Endothelial cell of umbilical vein (primary cell): ENCODE results near the gene COL5A1. TPM values are rescaled to one million over a fixed set of nuclear protein-coding genes. Genes with fewer than 3 reads are reported as not detected.

Source experiments
- BruUV-seq: library from RNA; stranded (reverse); fragments of 400-500 nt; replicated peaks from 2 replicates; lab custom pipeline; 2021; lab: Mats Ljungman, UMichigan
- CTCF ChIA-PET: fragments of 300-600, 350-600 bp; sonication (Branson Sonifier 250); formaldehyde crosslinking; loops from one replicate; lab custom pipeline; 2021; ENCODE audit warnings: antibody characterized with exemption, inconsistent platforms; lab: Charles Lee
- POLR2A ChIA-PET: fragments of 300-600, 350-600 bp; sonication (Branson Sonifier 250); formaldehyde crosslinking; loops from one replicate; lab custom pipeline; 2021; ENCODE audit warnings: antibody characterized with exemption, inconsistent platforms; lab: Charles Lee
- DNase-seq: peaks from one replicate; pipeline ENCODE4 v3.0.0-alpha.2; 2011; ENCODE audit warnings: low read depth, low spot score
- FAIRE-seq: peaks from 2 replicates; lab custom pipeline; 2011; peaks lifted over from hg19 to GRCh38; lab: Jason Lieb, UNC
- H2AFZ ChIP-seq: 2 replicates; pipeline ENCODE4 v1.6.0; 2012; ENCODE audit warnings: low read depth, low read length, control low read depth, inconsistent platforms
- H3K27ac ChIP-seq: 2 replicates; pipeline ENCODE4 v1.5.1; 2011; ENCODE audit warnings: low read depth, mild to moderate bottlenecking, control low read depth, low read length, moderate library complexity; ENCODE audit not compliant: insufficient read depth
- H3K27me3 ChIP-seq, 2 experiments: 2 replicates each; pipeline versions ENCODE4 v1.6.0 to v1.6.1; 2011; ENCODE audit warnings: low read length in 2 of 2, mixed read lengths in 1 of 2; ENCODE audit not compliant: control insufficient read depth in 2 of 2, insufficient read depth in 2 of 2
- H3K36me3 ChIP-seq, 2 experiments: 2 replicates in 1 of 2; 3 replicates in 1 of 2; pipeline ENCODE4 v1.5.1; 2011; ENCODE audit warnings: low read length in 2 of 2, mild to moderate bottlenecking in 1 of 2, moderate library complexity in 1 of 2; ENCODE audit not compliant: control insufficient read depth in 2 of 2, insufficient read depth in 2 of 2; ENCODE audit errors: extremely low read depth in 1 of 2
- H3K4me1 ChIP-seq: 3 replicates; pipeline ENCODE4 v1.5.1; 2011; ENCODE audit warnings: mild to moderate bottlenecking, low read length; ENCODE audit not compliant: control insufficient read depth, insufficient read depth; ENCODE audit errors: extremely low read depth
- H3K4me2 ChIP-seq: 2 replicates; pipeline ENCODE4 v1.6.1; 2011; ENCODE audit warnings: low read length, control low read depth, mixed read lengths; ENCODE audit not compliant: insufficient read depth
- H3K4me3 ChIP-seq, 3 experiments: fragments of 200-600 bp in 1 of 3; sonication (generic), shearing (Covaris generic) in 1 of 3; replicated peaks in 1 of 3; 2 replicates each; pipeline ENCODE4 v1.5.1; 2011 to 2016; ENCODE audit warnings: control low read depth in 3 of 3, low read length in 3 of 3, mild to moderate bottlenecking in 2 of 3, inconsistent platforms in 1 of 3, low read depth in 1 of 3, moderate library complexity in 1 of 3; ENCODE audit not compliant: insufficient read depth in 1 of 3
- H3K79me2 ChIP-seq: 2 replicates; pipeline ENCODE4 v1.6.0; 2012; ENCODE audit warnings: low read length, inconsistent platforms; ENCODE audit not compliant: control insufficient read depth, insufficient read depth
- H3K9ac ChIP-seq: replicated peaks from 2 replicates; pipeline ENCODE3; 2011; ENCODE audit warnings: low read length, control low read depth; ENCODE audit not compliant: insufficient read depth; ENCODE audit errors: extremely low read depth
- H3K9me1 ChIP-seq: replicated peaks from 3 replicates; pipeline ENCODE4 v1.6.0; 2011; ENCODE audit warnings: mild to moderate bottlenecking, low read length; ENCODE audit not compliant: control insufficient read depth, insufficient read depth; ENCODE audit errors: extremely low read depth
- H3K9me3 ChIP-seq: replicated peaks from 2 replicates; pipeline ENCODE4 v1.5.1; 2012; ENCODE audit warnings: low read length, inconsistent platforms; ENCODE audit not compliant: control insufficient read depth, insufficient read depth
- H4K20me1 ChIP-seq: replicated peaks from 2 replicates; pipeline ENCODE3; 2011; ENCODE audit warnings: mild to moderate bottlenecking, low read length; ENCODE audit not compliant: control insufficient read depth, insufficient read depth; ENCODE audit errors: extremely low read depth
- CTCF ChIP-seq, 2 donors: IDR thresholded peaks; 1 replicate in 1 of 2; 2 replicates in 1 of 2; pipeline ENCODE4 v1.5.1; 2011; ENCODE audit warnings: low read length in 2 of 2, mild to moderate bottlenecking in 2 of 2, moderate library complexity in 2 of 2, control low read depth in 1 of 2, inconsistent platforms in 1 of 2, low read depth in 1 of 2; ENCODE audit not compliant: insufficient read depth in 1 of 2; ENCODE audit errors: extremely low read depth in 1 of 2
- EZH2 ChIP-seq: IDR thresholded peaks from 2 replicates; pipeline ENCODE4 v1.6.1; 2012; ENCODE audit warnings: borderline replicate concordance, low read depth, mild to moderate bottlenecking, moderate library complexity, low read length, inconsistent platforms; ENCODE audit not compliant: severe bottlenecking
- FOS ChIP-seq: IDR thresholded peaks from 2 replicates; pipeline ENCODE4 v1.6.1; 2011; ENCODE audit warnings: mild to moderate bottlenecking, low read length, moderate library complexity, borderline replicate concordance; ENCODE audit not compliant: insufficient read depth
- GATA2 ChIP-seq: IDR thresholded peaks from 2 replicates; pipeline ENCODE4 v1.7.0; 2011; ENCODE audit warnings: low read depth, mild to moderate bottlenecking, moderate library complexity, mixed read lengths, low read length; ENCODE audit not compliant: insufficient read length, insufficient read depth
- JUN ChIP-seq: IDR thresholded peaks from 2 replicates; pipeline ENCODE4 v1.6.1; 2011; ENCODE audit warnings: borderline replicate concordance, low read depth; ENCODE audit not compliant: insufficient read length, insufficient read depth
- MAX ChIP-seq: IDR thresholded peaks from 2 replicates; pipeline ENCODE4 v1.6.1; 2011; ENCODE audit not compliant: insufficient read depth, insufficient read length
- MYC ChIP-seq: IDR thresholded peaks from one replicate; pipeline ENCODE4 v1.6.1; 2011; ENCODE audit warnings: mild to moderate bottlenecking, low read depth, low read length
- POLR2A ChIP-seq: IDR thresholded peaks from 2 replicates; pipeline ENCODE4 v1.6.1; 2012; ENCODE audit warnings: low read depth, mild to moderate bottlenecking, control low read depth, low read length
- POLR2AphosphoS5 ChIP-seq: IDR thresholded peaks from 2 replicates; pipeline ENCODE4 v1.6.1; 2012; ENCODE audit warnings: low read depth, mild to moderate bottlenecking, control low read depth, low read length, moderate library complexity; ENCODE audit not compliant: insufficient read depth
- dilution Hi-C: fragments of 300-500 bp; cut with MboI; formaldehyde crosslinking; loops from one replicate; pipeline ENCODE4 v1.15.0; 2019; ENCODE audit warnings: low sequenced_read_pairs; ENCODE audit not compliant: extremely low pct_ligation_motif_present
- intact Hi-C: fragments of 100-400 bp; cut with micrococcal nuclease; formaldehyde crosslinking; loops from one replicate; pipeline ENCODE4 v1.10.0; 2022
- polyA plus RNA-seq, 4 experiments: library from polyadenylated mRNA; depleted of rRNA in 3 of 4; stranded (reverse) in 3 of 4; unstranded in 1 of 4; fragments of >200 nt; gene quantifications; 2 replicates each; pipeline versions ENCODE4 v1.2.1 to v1.2.3, GENCODE V29; 2011 to 2012; ENCODE audit warnings: missing spikeins in 1 of 4
- total RNA-seq: library from RNA; stranded (reverse); gene quantifications from 2 replicates; pipeline ENCODE4 v1.2.3, GENCODE V29; 2021

COL5A1 gene
- total and polyA plus RNA-seq, 2 donors (not counting 3 experiments of a cell fraction or from before 2014, with no cell fraction given) = 97.4 to 175 TPM

- TF ChIP-seq POLR2AphosphoS5 = no peak
- no peak for TF ChIP-seq EZH2
- no peaks in the 10 kb centered on the region for H3K27me3 ChIP-seq
- no peaks in the 10 kb centered on the region for H3K9me3 ChIP-seq
- no peaks in the 10 kb centered on the region for H3K4me1 ChIP-seq
- no peaks in the 10 kb centered on the region for H4K20me1 ChIP-seq
- H3K79me2 ChIP-seq = no peaks in the 10 kb centered on the region
- dilution Hi-C loops (no loop called here), intact Hi-C loops (no loop called here)
- no peak overlapping the region for H2AFZ ChIP-seq
- H3K36me3 ChIP-seq = peaks cover 3 to 34% of the 10 kb centered on the region in 2 experiments
- H3K9me1 ChIP-seq = no peaks in the 10 kb centered on the region
- H3K4me2 ChIP-seq = no peak overlapping the region
- ChIA-PET CTCF (no interaction called here), POLR2A (no interaction called here)
- H3K9ac ChIP-seq = no peak overlapping the region
- FAIRE-seq (no peak), DNase-seq (no peak)
- BruUV-seq = no TSS peak
- no peak overlapping the region for H3K27ac ChIP-seq
- H3K4me3 ChIP-seq = no peak overlapping the region
These were observed 169.6 kb downstream of the COL5A1 start for GRCh38 chr9:134811079-134811672.

- Histone ChIP-seq H3K4me1 (no peaks in the 10 kb centered on the region), H3K4me2 (no peak overlapping the region), H3K27me3 (no peaks in the 10 kb centered on the region), H3K27ac (no peak overlapping the region), H3K9me1 (no peaks in the 10 kb centered on the region), H3K9ac (no peak overlapping the region), H2AFZ (no peak overlapping the region), H3K9me3 (no peaks in the 10 kb centered on the region), H3K4me3 (no peak overlapping the region), H4K20me1 (no peaks in the 10 kb centered on the region), H3K36me3 (peaks cover 3 to 33% of the 10 kb centered on the region in 2 experiments), H3K79me2 (no peaks in the 10 kb centered on the region)
- DNase-seq (no peak), FAIRE-seq (no peak)
- ChIA-PET CTCF (no interaction called here), POLR2A (no interaction called here)
- dilution Hi-C loops (no loop called here), intact Hi-C loops (no loop called here)
- no TSS peak for BruUV-seq
- TF ChIP-seq GATA2 = no peak
- no peak for TF ChIP-seq FOS
- no peak for TF ChIP-seq MYC
- no peak for TF ChIP-seq MAX
- no peak for TF ChIP-seq JUN
- no peak for TF ChIP-seq POLR2A
- no peak for TF ChIP-seq CTCF (IDR thresholded peaks at IDR 0.05; ENCODE audit: extremely low read depth in 1 of 2, insufficient read depth in 1 of 2, low read depth in 1 of 2, low read length in 2 of 2)
These were observed 170.2 kb downstream of the COL5A1 start for GRCh38 chr9:134811673-134812342.
